22Rv1 (cell line): Measurements from ENCODE around the gene CTNNBIP1.

Experiments
- ZFX ChIP-seq: fragments of 450-650 bp; IDR thresholded peaks from 2 replicates; pipeline ENCODE4 v1.6.1; 2017; ENCODE audit warnings: antibody characterized with exemption, borderline replicate concordance
- TF ChIP-seq, protein P1 (sequence below): fragments of 450-650 bp; IDR thresholded peaks from 2 replicates; pipeline ENCODE4 v1.5.1; 2017; ENCODE audit warnings: mild to moderate bottlenecking

DNA sequence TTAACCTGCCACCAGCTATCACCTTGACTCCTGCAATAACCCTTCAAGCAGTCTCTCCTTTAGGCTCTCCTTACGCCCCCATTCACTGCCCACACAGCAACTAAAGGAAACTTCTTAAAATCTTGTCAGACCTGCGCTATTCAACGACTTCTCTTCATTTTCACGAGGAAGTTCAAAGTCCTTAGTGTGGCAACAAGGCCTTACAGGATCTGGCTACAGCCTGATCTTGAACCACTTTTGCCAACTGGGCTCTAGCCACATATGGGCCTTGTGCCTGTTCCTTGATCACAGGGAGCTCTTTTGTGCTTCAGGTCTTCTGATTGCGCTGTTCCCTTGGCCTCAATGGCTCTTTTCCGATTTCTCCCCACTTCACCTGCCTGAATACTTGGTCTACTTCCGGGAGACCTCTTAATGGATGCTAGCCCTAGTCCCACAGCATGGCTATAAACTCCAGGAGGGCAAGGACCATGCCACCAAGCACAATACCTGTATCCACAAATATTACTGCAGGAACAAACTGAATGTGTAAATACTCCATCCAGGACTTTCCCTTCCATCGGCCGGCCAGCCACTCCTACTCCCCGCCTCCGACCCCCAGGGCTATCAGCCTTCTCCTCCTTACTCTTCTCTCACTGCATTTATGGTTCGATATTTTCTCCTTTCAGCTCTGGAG, 2.3 kb upstream of the CTNNBIP1 start:
- TF ChIP-seq, protein P1, sequence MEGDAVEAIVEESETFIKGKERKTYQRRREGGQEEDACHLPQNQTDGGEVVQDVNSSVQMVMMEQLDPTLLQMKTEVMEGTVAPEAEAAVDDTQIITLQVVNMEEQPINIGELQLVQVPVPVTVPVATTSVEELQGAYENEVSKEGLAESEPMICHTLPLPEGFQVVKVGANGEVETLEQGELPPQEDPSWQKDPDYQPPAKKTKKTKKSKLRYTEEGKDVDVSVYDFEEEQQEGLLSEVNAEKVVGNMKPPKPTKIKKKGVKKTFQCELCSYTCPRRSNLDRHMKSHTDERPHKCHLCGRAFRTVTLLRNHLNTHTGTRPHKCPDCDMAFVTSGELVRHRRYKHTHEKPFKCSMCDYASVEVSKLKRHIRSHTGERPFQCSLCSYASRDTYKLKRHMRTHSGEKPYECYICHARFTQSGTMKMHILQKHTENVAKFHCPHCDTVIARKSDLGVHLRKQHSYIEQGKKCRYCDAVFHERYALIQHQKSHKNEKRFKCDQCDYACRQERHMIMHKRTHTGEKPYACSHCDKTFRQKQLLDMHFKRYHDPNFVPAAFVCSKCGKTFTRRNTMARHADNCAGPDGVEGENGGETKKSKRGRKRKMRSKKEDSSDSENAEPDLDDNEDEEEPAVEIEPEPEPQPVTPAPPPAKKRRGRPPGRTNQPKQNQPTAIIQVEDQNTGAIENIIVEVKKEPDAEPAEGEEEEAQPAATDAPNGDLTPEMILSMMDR: no peak
- TF ChIP-seq ZFX: no peak
